Stimulated activated CD4-positive, alpha-beta T cell treated with anti-CD3 and anti-CD28 coated beads, TNF-alpha, amount 100 ng/mL, for 24 hours (primary cell): ENCODE measurements around the gene TNNT2.
A peak's percentile ranks its signal among the peaks of the same experiment; 100 is the strongest.

Experiments used
- DNase-seq, 3 experiments: peaks; one replicate each; pipeline ENCODE4 v3.0.0-alpha.2; 2020; ENCODE audit warnings: low read depth in 3 of 3

The TNNT2 gene

GRCh38 chr1:201403359-201403758, 25.9 kb upstream of the TNNT2 start:
- no peak for DNase-seq

- no peak for DNase-seq
These were observed 24.2 kb upstream of the TNNT2 start for GRCh38 chr1:201401700-201402099.

GRCh38 chr1:201400852-201401230, 23.4 kb upstream of the TNNT2 start:
- DNase-seq: no peak

GRCh38 chr1:201400212-201400851, 22.9 kb upstream of the TNNT2 start:
- DNase-seq: no peak

GRCh38 chr1:201399352-201400126, 22.1 kb upstream of the TNNT2 start:
- DNase-seq: no peak

- DNase-seq: no peak
These were observed 21.5 kb upstream of the TNNT2 start, which contains the start of gene LAD1 for GRCh38 chr1:201399018-201399351. LAD1 (minus strand) TSS chr1:201399324; CDS start chr1:201399306, 18 bp downstream.

- no peak for DNase-seq
These were observed 20.2 kb upstream of the TNNT2 start for GRCh38 chr1:201397675-201398074.

- no peak for DNase-seq
These were observed 19.5 kb upstream of the TNNT2 start for GRCh38 chr1:201396861-201397464.

- no peak for DNase-seq
These were observed 18.5 kb upstream of the TNNT2 start for GRCh38 chr1:201395936-201396335.

- DNase-seq: no peak
These were observed 17.1 kb upstream of the TNNT2 start for GRCh38 chr1:201394591-201394990.

GRCh38 chr1:201393076-201393475, 15.6 kb upstream of the TNNT2 start:
- no peak for DNase-seq

- no peak for DNase-seq
These were observed 14.4 kb upstream of the TNNT2 start for GRCh38 chr1:201391651-201392511.

GRCh38 chr1:201391225-201391624, 13.7 kb upstream of the TNNT2 start:
- no peak for DNase-seq

- DNase-seq: no peak
These were observed 11.6 kb upstream of the TNNT2 start for GRCh38 chr1:201389051-201389450.

GRCh38 chr1:201386208-201386607, 8.7 kb upstream of the TNNT2 start:
- no peak for DNase-seq

GRCh38 chr1:201385299-201385891, 7.9 kb upstream of the TNNT2 start:
- peak in 1 of 3 experiments; percentile 40 for DNase-seq

- DNase-seq: no peak
These were observed 6.9 kb upstream of the TNNT2 start for GRCh38 chr1:201384406-201384782.

- no peak for DNase-seq
These were observed 6.3 kb upstream of the TNNT2 start for GRCh38 chr1:201383647-201384405.

- no peak for DNase-seq
These were observed 3.6 kb upstream of the TNNT2 start for GRCh38 chr1:201381130-201381529.

- DNase-seq: no peak
These were observed 2.3 kb upstream of the TNNT2 start for GRCh38 chr1:201379733-201380242.

GRCh38 chr1:201378804-201379203, 1.3 kb upstream of the TNNT2 start:
- DNase-seq: no peak
